GM19452 (cell line): ENCODE results near the gene HSF4.

Experiments
- ATAC-seq: cut with Tn5 transposase; IDR thresholded peaks from one replicate; pipeline ENCODE4 v1.9.1; 2021; ENCODE audit not compliant: unreplicated experiment

HSF4 gene

GRCh38 chr16:67184995-67185650 is 20.6 kb downstream of the HSF4 start:
- no peak for ATAC-seq

GRCh38 chr16:67185651-67186134 is 21.1 kb downstream of the HSF4 start:
- ATAC-seq, result no peak

- no peak for ATAC-seq
Observed at GRCh38 chr16:67186550-67186950, 22.0 kb downstream of the HSF4 start.

- ATAC-seq, result no peak
Observed at GRCh38 chr16:67187175-67187890, 22.8 kb downstream of the HSF4 start.

- ATAC-seq, result no peak
Observed at GRCh38 chr16:67188323-67188722, 23.8 kb downstream of the HSF4 start.

GRCh38 chr16:67188798-67189197 is 24.3 kb downstream of the HSF4 start:
- ATAC-seq, result no peak

- no peak for ATAC-seq
Observed at GRCh38 chr16:67190041-67190440, 25.5 kb downstream of the HSF4 start, which contains the start of gene EXOC3L1. Gene EXOC3L1 (minus strand): TSS chr16:67190136. CDS start chr16:67189676, 460 bp downstream.

GRCh38 chr16:67190448-67191399 is 26.2 kb downstream of the HSF4 start:
- no peak for ATAC-seq

GRCh38 chr16:67191411-67191994 is 27.0 kb downstream of the HSF4 start:
- no peak for ATAC-seq

- ATAC-seq, result peak; percentile 82
Observed at GRCh38 chr16:67191995-67192681, 27.6 kb downstream of the HSF4 start, which contains the start of gene E2F4. Gene E2F4 (plus strand): TSS chr16:67192155. CDS start chr16:67192228, 73 bp downstream.

GRCh38 chr16:67192781-67193361 is 28.3 kb downstream of the HSF4 start:
- ATAC-seq, result peak; percentile 1

GRCh38 chr16:67193536-67193935 is 29.0 kb downstream of the HSF4 start:
- ATAC-seq, result no peak

- ATAC-seq, result no peak
Observed at GRCh38 chr16:67194260-67194659, 29.7 kb downstream of the HSF4 start.

- ATAC-seq, result no peak
Observed at GRCh38 chr16:67195676-67196075, 31.1 kb downstream of the HSF4 start.

GRCh38 chr16:67196881-67197280 is 32.3 kb downstream of the HSF4 start:
- no peak for ATAC-seq

GRCh38 chr16:67197704-67198103 is 33.2 kb downstream of the HSF4 start:
- no peak for ATAC-seq

GRCh38 chr16:67198238-67198734 is 33.7 kb downstream of the HSF4 start:
- no peak for ATAC-seq

GRCh38 chr16:67199011-67199807 is 34.7 kb downstream of the HSF4 start, which contains the start of gene ELMO3:
Gene ELMO3 (plus strand): TSS chr16:67199131. CDS start chr16:67199327, 196 bp downstream.
- ATAC-seq, result no peak

- no peak for ATAC-seq
Observed at GRCh38 chr16:67199808-67200198, 35.3 kb downstream of the HSF4 start.
